ENCODE measurements around the gene TMEM18.

TMEM18 gene

GRCh38 chr2:650343-651310 lies 26.6 kb downstream of the TMEM18 start:
- DNase-seq: peak; percentile 11

- peak; percentile 7 for DNase-seq
Observed at GRCh38 chr2:649426-650342, 27.5 kb downstream of the TMEM18 start.

- peak; percentile 13 for DNase-seq
Observed at GRCh38 chr2:648476-649424, 28.5 kb downstream of the TMEM18 start.

- DNase-seq: peak; percentile 12
Observed at GRCh38 chr2:647691-648231, 29.4 kb downstream of the TMEM18 start.

- peak; percentile 2 for DNase-seq
Observed at GRCh38 chr2:647003-647560, 30.1 kb downstream of the TMEM18 start.

GRCh38 chr2:644871-645270 lies 32.3 kb downstream of the TMEM18 start:
- peak; percentile 3 for DNase-seq

GRCh38 chr2:643761-644160 lies 33.4 kb downstream of the TMEM18 start:
- no peak for DNase-seq

GRCh38 chr2:643334-643733 lies 33.9 kb downstream of the TMEM18 start:
- peak; percentile 5 for DNase-seq

- peak; percentile 3 for DNase-seq
Observed at GRCh38 chr2:641872-642815, 35.1 kb downstream of the TMEM18 start.

GRCh38 chr2:641164-641871 lies 35.9 kb downstream of the TMEM18 start:
- DNase-seq: no peak

- no peak for DNase-seq
Observed at GRCh38 chr2:639703-640102, 37.5 kb downstream of the TMEM18 start.

- DNase-seq: no peak
Observed at GRCh38 chr2:637804-638203, 39.4 kb downstream of the TMEM18 start.

GRCh38 chr2:637406-637776 lies 39.8 kb downstream of the TMEM18 start:
- DNase-seq: no peak

GRCh38 chr2:636641-637405 lies 40.4 kb downstream of the TMEM18 start:
- DNase-seq: peak; percentile 85

GRCh38 chr2:635687-636621 lies 41.3 kb downstream of the TMEM18 start:
- DNase-seq: no peak

GRCh38 chr2:634636-635388 lies 42.4 kb downstream of the TMEM18 start:
- no peak for DNase-seq

GRCh38 chr2:634041-634440 lies 43.2 kb downstream of the TMEM18 start:
- no peak for DNase-seq

Data from right hindlimb (tissue), 1 donor.